GM21786 (cell line): ENCODE data around the gene AGO3.
"Not testable (repeated sequence)": the region's sequence is repeated elsewhere in the genome, so short reads cannot be mapped to it uniquely, and the experiment has no call there.

ENCODE experiments used
- ATAC-seq: cut with Tn5 transposase; IDR thresholded peaks from one replicate; pipeline ENCODE4 v1.9.1; 2021; ENCODE audit not compliant: unreplicated experiment

AGO3 gene

DNA sequence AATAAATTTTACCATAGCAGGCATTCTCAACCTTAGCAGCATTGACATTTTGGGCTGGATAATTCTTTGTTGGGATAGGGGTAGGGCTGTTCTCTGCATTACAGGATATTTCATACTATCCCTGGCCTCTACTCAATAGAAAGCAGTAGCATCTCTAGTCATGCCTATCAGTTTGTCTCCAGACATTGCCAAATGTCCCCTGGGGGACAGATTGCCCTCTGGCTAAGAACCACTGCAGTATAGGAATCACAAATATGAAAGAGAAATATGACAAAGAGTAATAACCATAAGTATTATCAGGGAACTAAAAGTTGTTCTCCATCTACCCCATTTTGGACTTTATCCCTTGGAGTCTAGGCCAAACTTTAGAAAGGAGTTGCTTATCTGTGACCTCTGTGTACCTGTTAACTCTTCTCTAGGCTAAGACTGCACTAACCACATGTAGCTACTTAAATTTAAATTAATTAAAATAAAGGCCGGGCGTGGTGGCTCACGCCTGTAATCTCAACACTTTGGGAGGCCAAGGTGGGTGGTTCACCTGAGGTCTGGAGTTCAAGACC, 76.1 kb downstream of the AGO3 start:
- no peak for ATAC-seq

GRCh38 chr1:36007741-36008140, 76.8 kb downstream of the AGO3 start:
- no peak for ATAC-seq

DNA sequence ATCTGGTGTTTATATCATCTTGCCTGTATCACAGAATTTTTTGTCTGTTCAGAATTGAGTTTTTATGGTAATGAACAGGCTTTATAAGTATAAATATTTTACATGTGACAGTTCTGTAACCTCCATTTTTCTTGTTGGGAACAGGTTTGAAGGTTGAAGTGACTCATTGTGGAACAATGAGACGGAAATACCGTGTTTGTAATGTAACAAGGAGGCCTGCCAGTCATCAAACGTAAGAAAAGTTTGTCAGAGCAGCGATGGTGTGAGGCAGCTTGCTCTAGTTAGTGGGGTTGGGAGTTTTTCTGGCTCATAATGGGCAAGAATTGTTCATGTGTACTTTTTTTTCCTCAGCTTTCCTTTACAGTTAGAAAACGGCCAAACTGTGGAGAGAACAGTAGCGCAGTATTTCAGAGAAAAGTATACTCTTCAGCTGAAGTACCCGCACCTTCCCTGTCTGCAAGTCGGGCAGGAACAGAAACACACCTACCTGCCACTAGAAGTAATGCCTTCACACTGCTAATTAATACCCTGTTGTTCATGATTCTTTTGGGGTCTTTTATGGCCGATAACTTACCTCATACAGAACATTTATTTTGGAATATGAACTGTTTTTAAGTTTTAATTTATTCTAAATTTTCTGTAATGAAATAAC, 77.8 kb downstream of the AGO3 start:
- no peak for ATAC-seq

DNA sequence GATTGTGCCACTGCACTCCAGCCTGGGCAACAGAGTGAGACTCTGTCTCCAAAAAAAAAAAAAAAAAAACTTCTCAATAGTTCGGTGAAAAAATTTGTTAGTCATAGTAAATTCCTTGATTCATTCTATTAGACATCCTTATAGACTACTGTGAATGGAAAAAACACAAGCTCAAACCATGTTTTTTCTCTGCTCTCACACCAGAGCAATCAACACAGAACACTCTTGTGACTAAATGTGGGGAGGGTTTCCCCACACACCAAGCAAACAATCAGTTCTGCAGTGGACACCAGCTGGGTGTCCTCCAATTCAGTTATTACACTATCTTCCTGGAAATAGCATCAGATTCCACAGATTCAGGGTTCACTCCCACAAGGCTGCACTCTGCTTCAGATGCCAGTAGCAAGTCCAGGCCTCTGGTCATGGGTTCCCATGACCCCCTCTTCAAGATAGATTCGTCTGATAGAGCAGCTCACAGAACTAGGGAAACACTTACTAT, 83.9 kb downstream of the AGO3 start:
- ATAC-seq = no peak

DNA sequence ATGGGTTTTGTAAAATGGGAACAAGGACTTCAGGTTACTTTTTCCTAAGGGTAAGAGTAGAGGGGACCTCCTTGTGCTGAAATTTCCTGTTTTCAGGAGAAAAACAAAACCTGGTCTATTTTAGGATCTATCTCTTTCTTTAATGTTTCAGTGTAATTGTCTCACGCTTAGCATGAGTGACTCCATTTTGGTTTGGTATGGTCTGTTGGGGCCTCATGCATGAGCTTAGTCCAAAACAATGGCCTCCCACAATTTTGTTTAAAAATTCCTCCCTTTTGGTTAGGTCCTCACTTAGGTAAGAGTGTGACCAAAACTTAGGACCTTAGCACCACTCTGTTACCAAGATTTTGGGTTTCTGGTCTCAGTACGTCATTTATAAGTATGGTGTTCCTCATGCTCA, 85.8 kb downstream of the AGO3 start:
- ATAC-seq = no peak

DNA sequence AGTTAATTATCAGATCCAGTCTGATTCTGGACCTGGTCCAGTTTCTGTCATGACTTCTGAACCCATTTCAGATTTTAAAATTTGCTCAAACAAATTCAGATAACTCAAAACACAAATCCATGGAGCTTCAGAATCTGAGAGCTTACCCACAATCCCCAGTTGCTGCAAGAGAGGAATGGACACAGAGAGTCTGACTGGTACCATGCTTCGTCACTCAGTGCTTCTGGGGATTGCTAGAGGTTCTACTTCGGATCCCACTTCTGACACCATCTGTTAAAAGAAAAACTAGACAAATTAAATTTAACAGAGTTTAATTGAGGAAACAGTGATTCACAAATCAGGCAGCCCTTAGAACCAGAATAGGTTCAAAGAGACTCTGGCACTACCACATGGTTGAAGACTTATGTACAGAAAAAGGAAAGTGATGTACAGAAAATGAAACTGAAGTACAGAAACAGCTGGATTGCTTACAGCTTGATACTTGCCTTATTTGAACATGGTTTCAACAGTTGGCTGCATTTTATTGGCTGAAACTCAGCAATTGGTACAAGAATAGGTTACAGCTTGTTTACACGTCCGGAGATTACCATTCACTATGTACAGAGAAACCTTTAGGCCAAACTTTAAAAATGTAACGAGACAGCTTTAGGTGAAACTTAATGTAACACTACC, 92.3 kb downstream of the AGO3 start:
- ATAC-seq = no peak

GRCh38 chr1:36024024-36024423, 93.1 kb downstream of the AGO3 start:
- ATAC-seq = not testable (repeated sequence)

- no peak for ATAC-seq
Measured at GRCh38 chr1:36024847-36025246, 93.9 kb downstream of the AGO3 start.

GRCh38 chr1:36027766-36028165, 96.9 kb downstream of the AGO3 start:
- no peak for ATAC-seq

- no peak for ATAC-seq
Measured at GRCh38 chr1:36031441-36031840, 100.5 kb downstream of the AGO3 start.

DNA sequence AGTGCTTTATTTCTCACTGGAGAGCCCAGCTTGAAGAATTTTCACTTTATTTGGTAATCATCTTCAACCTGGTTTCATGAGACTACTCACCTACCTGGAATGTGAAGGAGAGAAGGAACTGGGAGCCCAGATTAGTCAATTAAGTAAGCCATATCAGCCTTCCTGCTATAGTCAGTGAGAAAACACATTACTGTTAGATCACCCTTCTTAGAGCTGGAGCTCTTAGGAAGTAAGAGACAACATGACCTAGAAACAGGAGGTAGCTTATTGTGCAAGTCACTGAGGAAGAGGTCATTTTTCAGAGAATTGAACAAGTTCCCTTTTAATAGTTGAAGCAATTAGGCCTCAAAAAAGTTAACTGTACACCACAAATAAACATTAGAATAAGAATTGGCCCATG, 103.8 kb downstream of the AGO3 start:
- no peak for ATAC-seq

DNA sequence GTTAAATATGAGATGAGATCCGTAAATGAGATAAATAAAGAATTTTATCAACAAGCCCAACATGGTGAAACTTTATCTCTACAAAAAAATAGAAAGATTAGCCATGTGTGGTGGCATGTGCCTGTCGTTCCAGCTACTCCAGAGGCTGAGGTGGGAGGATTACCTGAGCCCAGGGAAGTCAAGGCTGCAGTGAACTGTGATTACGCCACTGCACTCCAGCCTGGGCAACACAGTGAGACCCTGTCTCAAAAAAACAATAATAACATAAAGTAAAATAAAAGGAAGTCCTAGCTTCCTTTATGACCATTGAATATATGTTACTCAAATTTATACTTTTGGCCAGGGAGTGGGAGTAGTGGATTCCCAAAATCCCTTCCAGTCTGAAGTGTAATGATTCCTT, 104.2 kb downstream of the AGO3 start:
- ATAC-seq = no peak

DNA sequence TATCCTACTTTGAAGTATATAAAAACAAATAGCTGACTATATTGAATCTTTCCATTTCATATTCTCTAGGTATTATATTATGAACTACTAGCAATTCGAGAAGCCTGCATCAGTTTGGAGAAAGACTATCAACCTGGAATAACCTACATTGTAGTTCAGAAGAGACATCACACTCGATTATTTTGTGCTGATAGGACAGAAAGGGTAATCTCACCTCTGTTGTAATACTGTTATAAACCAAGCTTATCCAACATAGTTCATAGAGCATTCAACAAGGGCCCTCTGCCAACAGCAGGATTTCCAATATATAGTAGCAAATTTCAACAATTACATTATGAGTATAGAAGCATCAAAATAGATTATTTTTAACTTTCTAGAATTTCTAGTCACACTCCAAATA, 109.3 kb downstream of the AGO3 start:
- no peak for ATAC-seq

GRCh38 chr1:36051821-36052220, 120.9 kb downstream of the AGO3 start:
- no peak for ATAC-seq

DNA sequence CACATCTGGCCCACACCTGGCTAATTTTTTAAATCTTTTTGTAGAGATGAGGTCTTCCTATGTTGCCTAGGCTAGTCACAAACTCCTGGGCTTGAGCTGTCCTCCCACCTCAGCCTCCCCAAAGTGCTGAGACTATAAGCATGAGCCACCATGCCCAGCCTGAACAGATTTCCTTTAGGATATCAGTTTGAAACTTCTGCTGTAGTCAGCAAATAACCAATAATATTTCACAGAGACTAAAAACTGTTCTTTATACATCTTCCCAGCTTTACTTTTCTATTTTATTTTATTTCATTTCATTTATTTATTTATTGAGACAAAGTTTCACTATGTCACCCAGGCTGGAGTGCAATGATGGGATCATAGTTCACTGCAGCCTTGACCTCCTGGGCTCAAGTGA, 123.1 kb downstream of the AGO3 start:
- no peak for ATAC-seq

DNA sequence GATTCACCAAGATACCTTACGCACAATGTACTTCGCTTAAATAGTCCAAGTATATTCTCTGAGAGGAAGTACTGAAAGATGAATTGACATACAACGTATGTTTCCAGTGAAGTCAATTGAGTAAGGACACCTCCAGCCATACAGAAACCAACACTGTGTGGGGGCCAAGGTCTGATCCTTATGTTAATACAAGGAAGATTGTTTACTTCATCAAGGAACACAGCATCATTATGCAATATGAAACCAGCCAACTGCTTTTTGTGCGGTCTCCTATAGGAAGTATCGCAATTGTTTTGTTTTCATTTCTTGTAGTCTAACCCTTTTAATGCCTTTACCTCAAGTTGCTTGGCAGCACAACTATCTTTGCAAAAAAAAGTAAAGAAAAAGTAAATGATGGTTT, 124.8 kb downstream of the AGO3 start:
- ATAC-seq = no peak

DNA sequence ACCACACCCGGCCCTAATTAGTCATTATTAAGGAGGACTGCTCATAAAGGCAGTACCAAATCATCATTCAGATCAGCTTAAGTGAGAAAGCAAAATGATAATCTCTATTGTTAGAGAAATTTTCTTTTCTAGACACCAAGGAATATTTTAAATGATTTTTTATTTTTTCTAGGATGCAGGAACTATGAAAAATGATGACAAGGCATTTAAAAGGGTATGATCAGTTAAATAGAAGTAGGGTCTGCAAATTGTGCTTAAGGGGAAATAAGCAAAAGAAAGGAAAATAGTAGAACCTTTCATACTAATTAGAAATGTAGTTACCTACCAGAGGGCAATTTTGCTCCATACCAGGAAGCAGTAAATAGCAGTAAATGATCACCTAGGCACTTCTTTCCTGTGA, 131.4 kb downstream of the AGO3 start:
- ATAC-seq = no peak

DNA sequence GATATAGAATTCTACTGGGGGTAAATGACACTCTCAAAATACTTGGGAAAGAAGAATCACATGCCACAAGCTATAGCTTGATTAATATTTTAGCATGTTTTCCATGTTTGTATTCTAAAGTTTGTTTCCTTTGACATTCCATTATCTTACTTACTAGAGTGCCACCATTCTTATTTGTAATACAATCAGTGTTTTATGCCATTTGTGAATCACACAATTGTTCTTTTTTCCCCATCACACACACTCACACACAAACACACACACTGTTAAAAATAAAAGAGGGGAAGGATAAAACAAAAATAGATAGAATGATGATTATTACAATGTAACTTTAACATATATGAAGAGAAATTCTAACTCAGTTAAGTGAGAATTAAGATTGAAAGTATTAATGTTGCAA, 137.0 kb downstream of the AGO3 start:
- ATAC-seq = no peak

DNA sequence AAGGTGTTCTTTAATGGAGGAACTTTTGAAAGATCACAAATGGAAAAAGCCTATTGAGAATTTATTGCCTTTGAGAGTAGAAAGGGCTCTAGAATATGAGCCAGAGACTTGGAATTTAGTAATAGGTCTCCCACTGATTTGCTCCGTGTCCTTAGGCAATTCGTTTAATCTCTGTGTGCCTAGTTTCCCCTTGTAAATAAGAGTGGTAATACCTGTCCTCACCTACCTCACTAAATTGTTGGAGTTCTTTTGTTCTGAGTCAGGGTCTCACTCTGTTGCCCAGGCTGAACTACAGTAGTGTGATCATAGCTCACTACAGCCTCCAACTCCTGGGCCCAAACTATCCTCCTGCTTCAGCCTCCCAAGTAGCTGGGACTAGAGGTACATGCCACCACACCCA, 138.0 kb downstream of the AGO3 start:
- no peak for ATAC-seq

DNA sequence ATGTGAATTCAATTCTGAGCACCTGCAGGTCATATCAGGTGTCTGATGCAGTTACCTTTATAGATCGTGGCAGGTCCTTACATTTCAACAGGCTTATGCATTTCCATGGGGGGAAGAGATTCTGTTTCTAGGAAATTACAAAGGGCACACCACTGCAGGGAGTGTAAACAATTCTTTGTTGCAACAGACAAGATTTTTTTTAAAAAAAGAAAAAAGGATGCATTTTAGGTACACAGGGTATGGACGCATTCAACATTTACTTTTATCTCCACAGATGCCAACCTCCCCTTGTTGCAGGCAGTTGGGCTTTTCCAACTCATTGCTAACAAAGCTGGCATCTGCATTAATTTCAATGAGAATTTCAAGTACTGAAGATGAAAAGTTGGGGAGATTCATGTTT, 139.4 kb downstream of the AGO3 start:
- no peak for ATAC-seq

DNA sequence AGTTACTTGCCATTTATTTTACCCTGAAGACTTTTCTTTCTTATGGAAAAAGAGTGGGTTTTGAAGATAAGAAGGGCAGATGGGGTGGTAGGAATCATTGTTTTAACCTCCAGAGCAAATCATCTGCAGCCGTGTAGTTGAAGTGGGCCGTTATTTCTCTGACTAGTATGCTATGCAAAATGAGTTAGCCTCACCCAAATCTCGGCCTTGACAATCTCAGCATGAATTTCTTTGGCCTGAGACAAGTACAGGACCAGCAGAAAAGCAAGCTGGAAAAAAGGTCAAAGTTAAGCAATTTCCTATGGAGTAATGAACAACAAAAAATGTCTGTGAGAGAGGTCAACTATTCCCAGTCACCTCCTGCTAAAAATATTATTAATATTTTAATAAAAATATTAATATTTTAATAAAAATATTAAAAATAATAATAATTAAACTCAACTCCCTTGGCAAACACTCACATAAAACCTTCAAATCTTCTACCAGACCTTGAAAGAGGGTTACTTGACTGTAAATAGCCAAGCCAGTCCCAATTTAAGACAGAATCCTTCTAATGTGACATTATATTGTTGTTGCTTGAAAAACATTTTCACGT, 146.2 kb downstream of the AGO3 start:
- no peak for ATAC-seq

- ATAC-seq = no peak
Measured at GRCh38 chr1:36080236-36080635, 149.3 kb downstream of the AGO3 start.
